Progenitor cell of endocrine pancreas (in vitro differentiated cells): ENCODE measurements around the gene GSTO1. TPM values are rescaled to one million over a fixed set of nuclear protein-coding genes. Genes with fewer than 3 reads are reported as not detected.

Source experiments
- DNase-seq: peaks from one replicate; pipeline ENCODE4 v3.0.0; 2021; ENCODE audit warnings: low spot score; ENCODE audit not compliant: unreplicated experiment
- H3K27ac Mint-ChIP-seq: 2 replicates; pipeline ENCODE4 v1.8.0; 2021; ENCODE audit warnings: mild to moderate bottlenecking, moderate library complexity, mixed read lengths
- H3K27me3 Mint-ChIP-seq: 2 replicates; pipeline ENCODE4 v1.8.0; 2021; ENCODE audit warnings: mixed read lengths
- H3K36me3 Mint-ChIP-seq: 2 replicates; pipeline ENCODE4 v1.8.0; 2022; ENCODE audit warnings: mixed read lengths; ENCODE audit not compliant: insufficient read depth
- H3K4me1 Mint-ChIP-seq: 2 replicates; pipeline ENCODE4 v1.8.0; 2021; ENCODE audit warnings: low read depth, mixed read lengths
- H3K4me3 Mint-ChIP-seq: 2 replicates; pipeline ENCODE4 v1.8.0; 2021; ENCODE audit warnings: low read depth, mild to moderate bottlenecking, moderate library complexity, mixed read lengths
- H3K9me3 Mint-ChIP-seq: 2 replicates; pipeline ENCODE4 v1.8.0; 2021; ENCODE audit warnings: low read depth, mixed read lengths
- CTCF ChIP-seq: fragments of 200-600 bp; sonication (generic); IDR thresholded peaks from one replicate; pipeline ENCODE4 v1.5.0; 2021; ENCODE audit warnings: antibody characterized with exemption, mild to moderate bottlenecking; ENCODE audit not compliant: unreplicated experiment
- total RNA-seq: library from RNA; stranded (reverse); gene quantifications from 2 replicates; pipeline ENCODE4 v1.2.1, GENCODE V29; 2021

Gene GSTO1
- total RNA-seq, 1 donor from 2014 or later = 107 TPM

GRCh38 chr10:104251443-104251842 lies 3.2 kb upstream of the GSTO1 start:
- TF ChIP-seq CTCF = no peak
- peaks cover 11% of the 10 kb centered on the region for H3K9me3 Mint-ChIP-seq
- no peak for DNase-seq
- H3K27ac Mint-ChIP-seq = no peak overlapping the region
- peaks cover 49% of the 10 kb centered on the region for H3K4me1 Mint-ChIP-seq
- no peaks in the 10 kb centered on the region for H3K36me3 Mint-ChIP-seq
- H3K27me3 Mint-ChIP-seq = no peaks in the 10 kb centered on the region
- no peak overlapping the region for H3K4me3 Mint-ChIP-seq

- Mint-ChIP-seq H3K4me3 (no peak overlapping the region), H3K4me1 (peaks cover 57% of the 10 kb centered on the region), H3K9me3 (peaks cover 2% of the 10 kb centered on the region), H3K36me3 (peaks cover 2% of the 10 kb centered on the region), H3K27me3 (no peaks in the 10 kb centered on the region), H3K27ac (peak overlapping the region; percentile 15)
- TF ChIP-seq CTCF = no peak
- DNase-seq = no peak
Measured at GRCh38 chr10:104252368-104252767, 2.3 kb upstream of the GSTO1 start.

- H3K4me3 Mint-ChIP-seq = peak overlapping the region; percentile 91
- H3K27me3 Mint-ChIP-seq = no peaks in the 10 kb centered on the region
- TF ChIP-seq CTCF = no peak
- H3K27ac Mint-ChIP-seq = peak overlapping the region; percentile 15
- no peak for DNase-seq
- peaks cover 2% of the 10 kb centered on the region for H3K36me3 Mint-ChIP-seq
- no peaks in the 10 kb centered on the region for H3K9me3 Mint-ChIP-seq
- peaks cover 57% of the 10 kb centered on the region for H3K4me1 Mint-ChIP-seq
Measured at GRCh38 chr10:104253106-104253505, 1.6 kb upstream of the GSTO1 start.

- no peak for TF ChIP-seq CTCF
- no peak for DNase-seq
- H3K4me1 Mint-ChIP-seq = peaks cover 57% of the 10 kb centered on the region
- H3K4me3 Mint-ChIP-seq = peak overlapping the region; percentile 91
- H3K27me3 Mint-ChIP-seq = no peaks in the 10 kb centered on the region
- H3K9me3 Mint-ChIP-seq = no peaks in the 10 kb centered on the region
- H3K27ac Mint-ChIP-seq = peak overlapping the region; percentile 94
- H3K36me3 Mint-ChIP-seq = peaks cover 4% of the 10 kb centered on the region
Measured at GRCh38 chr10:104253606-104254410, 884 bp upstream of the GSTO1 start.

- Mint-ChIP-seq H3K27ac (peak overlapping the region; percentile 94), H3K9me3 (no peaks in the 10 kb centered on the region), H3K27me3 (no peaks in the 10 kb centered on the region), H3K4me1 (peaks cover 57% of the 10 kb centered on the region), H3K4me3 (peak overlapping the region; percentile 91), H3K36me3 (peaks cover 12% of the 10 kb centered on the region)
- DNase-seq = no peak
- TF ChIP-seq CTCF = no peak
Measured at GRCh38 chr10:104255311-104255981, 754 bp downstream of the GSTO1 start.
